BLaER1 (cell line): ENCODE data around the gene NLRC3.

ENCODE experiments used
- H3K27ac ChIP-seq: shearing (Covaris generic); formaldehyde crosslinking; 2 replicates; pipeline ENCODE4 v1.8.1; 2022
- H3K27me3 ChIP-seq: shearing (Covaris generic); formaldehyde crosslinking; 2 replicates; pipeline ENCODE4 v1.8.1; 2022
- H3K36me3 ChIP-seq: shearing (Covaris generic); formaldehyde crosslinking; 2 replicates; pipeline ENCODE4 v1.8.1; 2022
- H3K4me1 ChIP-seq: shearing (Covaris generic); formaldehyde crosslinking; 2 replicates; pipeline ENCODE4 v1.8.1; 2022
- H3K4me2 ChIP-seq: shearing (Covaris generic); formaldehyde crosslinking; 2 replicates; pipeline ENCODE4 v1.8.1; 2022
- H3K4me3 ChIP-seq: shearing (Covaris generic); formaldehyde crosslinking; 2 replicates; pipeline ENCODE4 v1.8.1; 2022
- H3K9ac ChIP-seq: shearing (Covaris generic); formaldehyde crosslinking; 2 replicates; pipeline ENCODE4 v1.8.1; 2022
- H3K9me3 ChIP-seq: shearing (Covaris generic); formaldehyde crosslinking; 2 replicates; pipeline ENCODE4 v1.8.1; 2022
- H4K20me1 ChIP-seq: shearing (Covaris generic); formaldehyde crosslinking; 2 replicates; pipeline ENCODE4 v1.8.1; 2022
- Cebpa-rat ChIP-seq: shearing (Covaris generic); IDR thresholded peaks from 2 replicates; pipeline ENCODE4 v1.8.1; 2022

Gene NLRC3

GRCh38 chr16:3590736-3591435 lies 13.7 kb upstream of the NLRC3 start:
- no peak for TF ChIP-seq Cebpa-rat
- H4K20me1 ChIP-seq = 0 out of 2 replicates have a peak, but pooled peaks cover 14% of the 10 kb centered on the region
- no peak overlapping the region for H3K9ac ChIP-seq
- H3K27ac ChIP-seq = no peak overlapping the region
- no peaks in the 10 kb centered on the region for H3K27me3 ChIP-seq
- peaks cover 53% of the 10 kb centered on the region for H3K4me1 ChIP-seq
- H3K36me3 ChIP-seq = peaks cover 31% of the 10 kb centered on the region; the same call in 1 of the 2 replicates
- peak overlapping the region; percentile 96 for H3K4me2 ChIP-seq
- no peak overlapping the region for H3K4me3 ChIP-seq
- no peaks in the 10 kb centered on the region for H3K9me3 ChIP-seq

- H3K27ac ChIP-seq = peak overlapping the region; percentile 72
- 0 out of 2 replicates have a peak, but pooled peaks cover 14% of the 10 kb centered on the region for H4K20me1 ChIP-seq
- H3K9me3 ChIP-seq = no peaks in the 10 kb centered on the region
- peaks cover 60% of the 10 kb centered on the region for H3K4me1 ChIP-seq
- peaks cover 28% of the 10 kb centered on the region; the same call in 1 of the 2 replicates for H3K36me3 ChIP-seq
- peak overlapping the region; percentile 70; the same call in 1 of the 2 replicates for H3K9ac ChIP-seq
- no peaks in the 10 kb centered on the region for H3K27me3 ChIP-seq
- H3K4me3 ChIP-seq = peak overlapping the region; percentile 58; the same call in 1 of the 2 replicates
- no peak for TF ChIP-seq Cebpa-rat
- peak overlapping the region; percentile 96 for H3K4me2 ChIP-seq
Measured at GRCh38 chr16:3589991-3590701, 12.9 kb upstream of the NLRC3 start.

DNA sequence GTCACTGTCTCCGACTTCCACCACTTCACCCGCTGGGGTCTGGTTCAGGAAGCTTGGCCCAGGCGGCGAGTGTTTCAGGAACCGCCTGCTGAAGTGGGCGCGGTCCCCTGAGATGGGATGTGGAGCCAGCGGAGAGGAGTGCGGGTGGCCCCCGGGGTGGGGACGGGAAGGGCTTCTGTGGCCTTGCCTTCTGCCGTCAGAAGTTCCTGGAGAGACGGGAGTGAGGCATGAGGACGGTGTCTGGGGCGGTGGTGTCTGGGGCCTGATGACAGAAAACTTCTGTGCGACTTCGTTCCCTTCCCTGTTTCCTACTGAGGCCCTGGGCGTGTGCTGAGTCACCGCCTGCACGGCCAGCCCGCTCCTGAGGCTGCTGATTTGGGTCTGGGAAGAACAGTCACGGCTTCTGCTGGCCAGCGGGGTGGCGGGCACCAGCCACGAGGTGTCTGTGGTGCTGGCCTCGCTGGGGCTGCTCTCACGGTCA lies 12.3 kb upstream of the NLRC3 start:
- H3K4me1 ChIP-seq = peaks cover 66% of the 10 kb centered on the region
- 0 out of 2 replicates have a peak, but pooled peaks cover 14% of the 10 kb centered on the region for H4K20me1 ChIP-seq
- H3K27me3 ChIP-seq = no peaks in the 10 kb centered on the region
- H3K36me3 ChIP-seq = peaks cover 28% of the 10 kb centered on the region
- no peaks in the 10 kb centered on the region for H3K9me3 ChIP-seq
- peak overlapping the region; percentile 96 for H3K4me2 ChIP-seq
- TF ChIP-seq Cebpa-rat = no peak
- peak overlapping the region; percentile 70 for H3K9ac ChIP-seq
- H3K27ac ChIP-seq = peak overlapping the region; percentile 72
- peak overlapping the region; percentile 58 for H3K4me3 ChIP-seq

GRCh38 chr16:3589001-3589400 lies 11.8 kb upstream of the NLRC3 start:
- H3K4me3 ChIP-seq = peak overlapping the region; percentile 58
- peaks cover 33% of the 10 kb centered on the region for H3K36me3 ChIP-seq

DNA sequence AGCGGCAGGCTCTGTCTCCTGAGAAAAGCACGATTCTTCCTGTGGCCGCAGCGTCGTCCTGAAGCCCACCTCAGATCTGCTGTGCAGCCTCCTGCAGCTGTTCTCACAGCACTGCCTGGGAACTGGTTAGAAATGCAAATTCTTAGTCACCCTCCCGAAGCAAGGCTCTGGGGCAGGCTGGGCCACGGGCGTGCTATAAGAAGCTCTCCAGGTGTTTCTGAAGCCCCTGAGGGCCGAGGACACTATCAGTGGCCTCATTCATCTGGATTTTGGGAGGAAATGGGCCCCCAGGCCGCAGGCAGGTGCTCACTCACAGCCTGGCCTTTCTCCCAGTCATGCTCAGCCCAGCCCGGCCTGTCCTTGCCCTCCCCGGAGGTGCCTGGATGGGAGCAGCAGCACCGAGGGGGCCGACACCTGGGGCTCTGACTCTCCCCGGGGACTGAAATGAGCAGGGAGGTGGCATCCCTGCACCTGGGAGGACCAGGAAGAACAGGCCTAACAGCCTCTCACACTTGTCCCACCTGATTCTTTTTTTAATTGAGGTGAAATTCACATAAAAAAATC lies 10.4 kb upstream of the NLRC3 start:
- Histone ChIP-seq H3K4me2 (peak overlapping the region; percentile 96), H3K27ac (peak overlapping the region; percentile 72; the same call in 1 of the 2 replicates)

More at GRCh38 chr16:3589001-3589400, 11.8 kb upstream of the NLRC3 start:
- 0 out of 2 replicates have a peak, but pooled peaks cover 14% of the 10 kb centered on the region for H4K20me1 ChIP-seq
- H3K4me2 ChIP-seq = peak overlapping the region; percentile 96
- H3K9me3 ChIP-seq = no peaks in the 10 kb centered on the region
- peak overlapping the region; percentile 72 for H3K27ac ChIP-seq
- peaks cover 69% of the 10 kb centered on the region for H3K4me1 ChIP-seq
- H3K9ac ChIP-seq = peak overlapping the region; percentile 70
- H3K27me3 ChIP-seq = no peaks in the 10 kb centered on the region
- TF ChIP-seq Cebpa-rat = no peak

DNA sequence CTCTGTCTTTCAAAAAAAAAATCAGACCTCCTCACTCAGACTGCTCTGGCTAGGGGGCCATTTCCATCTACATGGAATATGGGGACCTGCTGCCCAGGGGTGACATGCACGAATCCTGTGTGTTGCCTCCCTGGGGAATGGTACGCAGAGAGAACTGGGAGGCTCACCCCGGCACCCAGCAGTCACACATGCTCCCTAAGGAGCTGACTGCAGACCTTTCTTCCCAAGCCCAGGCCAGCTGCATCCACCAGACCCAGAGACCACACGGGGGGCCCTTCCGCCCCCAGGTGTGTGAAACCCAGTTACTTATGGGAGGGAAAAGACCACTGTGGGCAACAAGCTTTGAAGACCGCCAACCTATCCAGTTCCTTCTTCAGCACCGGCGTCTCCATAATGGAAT lies 7.2 kb upstream of the NLRC3 start:
- peaks cover 19% of the 10 kb centered on the region; the same call in 1 of the 2 replicates for H4K20me1 ChIP-seq
- H3K27ac ChIP-seq = no peak overlapping the region
- no peaks in the 10 kb centered on the region for H3K27me3 ChIP-seq
- H3K9ac ChIP-seq = no peak overlapping the region
- no peak overlapping the region for H3K4me3 ChIP-seq
- no peak for TF ChIP-seq Cebpa-rat
- H3K9me3 ChIP-seq = no peaks in the 10 kb centered on the region
- H3K4me2 ChIP-seq = no peak overlapping the region
- peaks cover 27% of the 10 kb centered on the region for H3K36me3 ChIP-seq
- H3K4me1 ChIP-seq = peaks cover 84% of the 10 kb centered on the region

More for the DNA sequence above, 10.4 kb upstream of the NLRC3 start:
- Histone ChIP-seq H4K20me1 (0 out of 2 replicates have a peak, but pooled peaks cover 14% of the 10 kb centered on the region), H3K9me3 (no peaks in the 10 kb centered on the region), H3K36me3 (peaks cover 44% of the 10 kb centered on the region), H3K9ac (peak overlapping the region; percentile 58), H3K4me1 (peaks cover 71% of the 10 kb centered on the region), H3K4me3 (peak overlapping the region; percentile 23; the same call in 1 of the 2 replicates), H3K27me3 (no peaks in the 10 kb centered on the region)
- no peak for TF ChIP-seq Cebpa-rat

DNA sequence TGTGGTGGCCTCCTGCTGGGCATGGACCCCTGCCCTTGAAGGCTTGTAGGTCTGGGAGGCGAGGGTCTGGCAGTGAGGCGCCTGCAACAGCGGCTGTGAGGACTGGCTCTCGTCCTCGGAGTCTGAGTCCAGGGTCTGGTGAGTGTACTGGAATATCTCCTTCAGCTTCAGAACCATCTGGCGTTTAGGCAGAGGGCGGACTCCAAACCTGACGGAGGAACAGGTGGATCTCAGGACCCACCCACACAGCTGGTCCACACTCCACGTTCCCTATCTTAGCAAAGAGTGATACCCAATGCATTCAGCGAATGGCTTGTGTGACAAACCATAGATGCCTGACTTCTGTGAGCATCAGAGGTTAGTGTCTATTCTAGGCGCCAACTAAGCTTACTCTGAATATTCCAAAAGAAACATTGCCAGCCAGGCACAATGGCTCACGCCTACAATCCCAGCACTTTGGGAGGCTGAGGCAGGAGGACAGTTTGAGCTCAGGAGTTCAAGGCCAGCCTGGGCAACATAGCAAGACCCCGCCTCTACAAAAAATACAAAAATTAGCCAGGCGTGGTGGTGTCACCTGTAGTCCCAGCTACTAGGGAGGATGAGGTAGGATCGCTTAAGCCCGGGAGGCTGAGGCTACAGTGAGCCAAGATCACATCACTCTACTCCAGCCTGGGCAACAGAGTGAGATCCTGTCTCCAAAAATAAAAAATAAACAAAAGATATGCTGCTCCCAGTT lies 6.3 kb upstream of the NLRC3 start:
- H3K9ac ChIP-seq = no peak overlapping the region
- no peak overlapping the region for H3K27ac ChIP-seq
- H3K27me3 ChIP-seq = no peaks in the 10 kb centered on the region
- H3K4me2 ChIP-seq = no peak overlapping the region
- peaks cover 18% of the 10 kb centered on the region; the same call in 1 of the 2 replicates for H4K20me1 ChIP-seq
- no peak for TF ChIP-seq Cebpa-rat
- no peaks in the 10 kb centered on the region for H3K9me3 ChIP-seq
- H3K36me3 ChIP-seq = peaks cover 27% of the 10 kb centered on the region
- peaks cover 83% of the 10 kb centered on the region for H3K4me1 ChIP-seq
- H3K4me3 ChIP-seq = no peak overlapping the region

GRCh38 chr16:3582276-3583165 lies 5.3 kb upstream of the NLRC3 start:
- Histone ChIP-seq H3K9ac (no peak overlapping the region), H3K9me3 (no peaks in the 10 kb centered on the region), H3K27me3 (no peaks in the 10 kb centered on the region), H3K36me3 (peaks cover 27% of the 10 kb centered on the region), H3K27ac (no peak overlapping the region), H3K4me3 (no peak overlapping the region), H4K20me1 (peaks cover 8% of the 10 kb centered on the region; the same call in 1 of the 2 replicates), H3K4me1 (peaks cover 83% of the 10 kb centered on the region), H3K4me2 (no peak overlapping the region)
- no peak for TF ChIP-seq Cebpa-rat
